Activated CD4-positive, alpha-beta T cell treated with anti-CD3 and anti-CD28 coated beads, Interleukin-2, amount 10 ng/mL, durations not matched to agents 7 days and 5 days (primary cell): ENCODE results near the gene TSPAN1. TPM values are rescaled to one million over a fixed set of nuclear protein-coding genes. Genes with fewer than 3 reads are reported as not detected.

Experiments used
- CTCF ChIA-PET: fragments of 350-600 bp; sonication (Branson Sonifier 250); formaldehyde crosslinking; loops from one replicate; lab custom pipeline; 2021; ENCODE audit warnings: antibody characterized with exemption; lab: Charles Lee
- POLR2A ChIA-PET: fragments of 350-600 bp; sonication (Branson Sonifier 250); formaldehyde crosslinking; loops from one replicate; lab custom pipeline; 2021; ENCODE audit warnings: antibody characterized with exemption; lab: Charles Lee
- DNase-seq: peaks from one replicate; pipeline ENCODE4 v3.0.0-alpha.2; 2020
- H3K27ac Mint-ChIP-seq: one replicate; pipeline ENCODE4 v1.8.0; 2021; ENCODE audit warnings: mild to moderate bottlenecking, moderate library complexity, mixed read lengths
- H3K27me3 Mint-ChIP-seq: one replicate; pipeline ENCODE4 v1.8.0; 2021; ENCODE audit warnings: mixed read lengths
- H3K36me3 Mint-ChIP-seq: one replicate; pipeline ENCODE4 v1.8.0; 2021; ENCODE audit warnings: low read depth, mixed read lengths
- H3K4me1 Mint-ChIP-seq: one replicate; pipeline ENCODE4 v1.8.0; 2021; ENCODE audit warnings: mixed read lengths
- H3K4me3 Mint-ChIP-seq: one replicate; pipeline ENCODE4 v1.8.0; 2021; ENCODE audit warnings: mild to moderate bottlenecking, moderate library complexity, mixed read lengths
- H3K9me3 Mint-ChIP-seq: one replicate; pipeline ENCODE4 v1.8.0; 2021; ENCODE audit warnings: mixed read lengths
- total RNA-seq, 2 experiments: library from RNA; stranded (reverse); gene quantifications; one replicate each; pipeline ENCODE4 v1.2.3, GENCODE V29; 2021

TSPAN1 gene
- total RNA-seq, 2 experiments from 2014 or later, result not detected

GRCh38 chr1:46183079-46183847, 8.4 kb downstream of the TSPAN1 start:
- ChIA-PET POLR2A (interaction anchor here (0.5 to 0.6 kb wide), 2 partner anchors 133 to 276 kb away, joined by 3 to 6 read pairs; no protein-coding TSS in a partner anchor), CTCF (interaction anchor here (0.6 to 1.6 kb wide), 4 partner anchors 11 to 483 kb away, joined by 3 to 5 read pairs (median 4); no protein-coding TSS in a partner anchor)
- Mint-ChIP-seq H3K27me3 (peaks cover 3% of the 10 kb centered on the region), H3K4me1 (peaks cover 14% of the 10 kb centered on the region), H3K9me3 (no peaks in the 10 kb centered on the region), H3K27ac (no peak overlapping the region), H3K36me3 (no peaks in the 10 kb centered on the region), H3K4me3 (no peak overlapping the region)
- DNase-seq, result no peak

GRCh38 chr1:46183926-46184557, 9.2 kb downstream of the TSPAN1 start:
- no peak for DNase-seq
- Mint-ChIP-seq H3K4me3 (no peak overlapping the region), H3K36me3 (no peaks in the 10 kb centered on the region), H3K4me1 (peaks cover 14% of the 10 kb centered on the region), H3K9me3 (no peaks in the 10 kb centered on the region), H3K27ac (no peak overlapping the region), H3K27me3 (peaks cover 3% of the 10 kb centered on the region)
- CTCF ChIA-PET, result interaction anchor here (0.6 to 1.5 kb wide), 4 partner anchors 11 to 484 kb away, joined by 3 to 5 read pairs (median 4); no protein-coding TSS in a partner anchor
- POLR2A ChIA-PET, result interaction anchor here (0.6 kb wide), 1 partner anchor 134 kb away, joined by 6 read pairs; no protein-coding TSS in a partner anchor

DNA sequence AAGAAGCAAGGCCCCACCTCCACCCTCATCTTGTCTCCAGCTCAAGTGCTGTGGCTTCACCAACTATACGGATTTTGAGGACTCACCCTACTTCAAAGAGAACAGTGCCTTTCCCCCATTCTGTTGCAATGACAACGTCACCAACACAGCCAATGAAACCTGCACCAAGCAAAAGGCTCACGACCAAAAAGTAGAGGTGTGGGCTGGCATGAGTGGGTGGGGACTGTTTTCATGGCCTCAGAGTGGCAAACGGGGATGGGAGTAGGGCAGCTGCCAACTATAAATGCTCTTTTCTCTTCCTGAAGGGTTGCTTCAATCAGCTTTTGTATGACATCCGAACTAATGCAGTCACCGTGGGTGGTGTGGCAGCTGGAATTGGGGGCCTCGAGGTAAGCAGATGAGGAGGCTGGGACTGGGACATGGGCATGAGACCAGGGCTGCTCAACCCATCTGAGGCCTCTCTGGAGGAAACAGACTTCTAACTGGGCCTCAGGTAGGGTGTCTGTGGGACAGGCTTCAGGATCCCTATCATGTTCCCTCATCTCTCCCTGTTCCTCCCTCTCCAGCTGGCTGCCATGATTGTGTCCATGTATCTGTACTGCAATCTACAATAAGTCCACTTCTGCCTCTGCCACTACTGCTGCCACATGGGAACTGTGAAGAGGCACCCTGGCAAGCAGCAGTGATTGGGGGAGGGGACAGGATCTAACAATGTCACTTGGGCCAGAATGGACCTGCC, 10.2 kb downstream of the TSPAN1 start:
- H3K27ac Mint-ChIP-seq, result peak overlapping the region; percentile 68
- H3K4me3 Mint-ChIP-seq, result no peak overlapping the region
- no peak for DNase-seq
- H3K27me3 Mint-ChIP-seq, result peaks cover 3% of the 10 kb centered on the region
- H3K4me1 Mint-ChIP-seq, result peaks cover 14% of the 10 kb centered on the region
- ChIA-PET POLR2A (no interaction called here), CTCF (interaction anchor here (1.5 kb wide), 2 partner anchors 12 to 19 kb away, joined by 5 read pairs; no protein-coding TSS in a partner anchor)
- H3K9me3 Mint-ChIP-seq, result no peaks in the 10 kb centered on the region
- no peaks in the 10 kb centered on the region for H3K36me3 Mint-ChIP-seq

GRCh38 chr1:46186076-46186475, 11.2 kb downstream of the TSPAN1 start:
- H3K36me3 Mint-ChIP-seq, result no peaks in the 10 kb centered on the region
- ChIA-PET CTCF (interaction anchor here (1.1 kb wide), 1 partner anchor 38 kb away, joined by 3 read pairs; no protein-coding TSS in a partner anchor), POLR2A (no interaction called here)
- H3K27ac Mint-ChIP-seq, result no peak overlapping the region
- H3K4me1 Mint-ChIP-seq, result peaks cover 14% of the 10 kb centered on the region
- H3K27me3 Mint-ChIP-seq, result peaks cover 3% of the 10 kb centered on the region
- no peaks in the 10 kb centered on the region for H3K9me3 Mint-ChIP-seq
- no peak for DNase-seq
- H3K4me3 Mint-ChIP-seq, result no peak overlapping the region

DNA sequence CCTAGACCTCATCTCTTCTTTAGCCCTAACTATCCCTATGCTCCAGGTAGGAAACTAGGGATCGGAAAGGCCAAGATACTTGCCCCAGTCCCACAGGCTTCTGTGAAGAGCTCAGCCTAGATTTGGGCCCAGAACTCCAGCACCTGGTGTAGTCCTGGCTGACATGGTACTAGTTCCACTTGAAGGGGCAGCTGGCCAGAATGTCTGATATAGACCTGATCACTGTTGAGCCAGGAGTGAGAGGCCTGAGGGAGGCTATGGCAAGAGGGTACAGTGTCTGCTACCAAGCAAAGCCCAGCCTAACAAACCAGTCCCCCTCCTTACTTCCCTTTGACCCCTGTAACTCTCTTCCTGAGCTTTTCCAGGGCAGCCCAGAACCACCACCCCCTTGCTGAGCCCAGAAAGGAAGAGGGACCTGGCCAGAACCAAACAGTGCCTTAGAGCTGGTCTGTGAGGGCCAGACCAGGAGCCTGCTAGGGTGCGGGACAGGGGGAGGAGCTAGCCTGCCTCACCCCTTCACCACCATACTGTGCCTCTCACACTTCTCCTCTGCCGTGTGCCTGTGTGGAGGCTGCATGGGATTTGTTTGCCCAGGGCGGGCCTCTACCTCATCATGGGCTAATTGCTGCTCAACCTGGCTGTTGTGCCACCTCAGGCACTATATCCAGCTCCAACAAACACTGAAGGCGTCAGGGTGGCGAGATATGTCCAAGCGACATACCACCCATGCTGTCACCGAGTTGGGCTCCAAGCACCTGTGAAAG, 12.4 kb downstream of the TSPAN1 start:
- H3K4me3 Mint-ChIP-seq, result no peak overlapping the region
- ChIA-PET POLR2A (no interaction called here), CTCF (interaction anchor here (1.1 kb wide), 1 partner anchor 36 kb away, joined by 3 read pairs; no protein-coding TSS in a partner anchor)
- H3K9me3 Mint-ChIP-seq, result no peaks in the 10 kb centered on the region
- no peaks in the 10 kb centered on the region for H3K36me3 Mint-ChIP-seq
- no peak for DNase-seq
- H3K4me1 Mint-ChIP-seq, result peaks cover 9% of the 10 kb centered on the region
- H3K27me3 Mint-ChIP-seq, result no peaks in the 10 kb centered on the region
- H3K27ac Mint-ChIP-seq, result no peak overlapping the region

DNA sequence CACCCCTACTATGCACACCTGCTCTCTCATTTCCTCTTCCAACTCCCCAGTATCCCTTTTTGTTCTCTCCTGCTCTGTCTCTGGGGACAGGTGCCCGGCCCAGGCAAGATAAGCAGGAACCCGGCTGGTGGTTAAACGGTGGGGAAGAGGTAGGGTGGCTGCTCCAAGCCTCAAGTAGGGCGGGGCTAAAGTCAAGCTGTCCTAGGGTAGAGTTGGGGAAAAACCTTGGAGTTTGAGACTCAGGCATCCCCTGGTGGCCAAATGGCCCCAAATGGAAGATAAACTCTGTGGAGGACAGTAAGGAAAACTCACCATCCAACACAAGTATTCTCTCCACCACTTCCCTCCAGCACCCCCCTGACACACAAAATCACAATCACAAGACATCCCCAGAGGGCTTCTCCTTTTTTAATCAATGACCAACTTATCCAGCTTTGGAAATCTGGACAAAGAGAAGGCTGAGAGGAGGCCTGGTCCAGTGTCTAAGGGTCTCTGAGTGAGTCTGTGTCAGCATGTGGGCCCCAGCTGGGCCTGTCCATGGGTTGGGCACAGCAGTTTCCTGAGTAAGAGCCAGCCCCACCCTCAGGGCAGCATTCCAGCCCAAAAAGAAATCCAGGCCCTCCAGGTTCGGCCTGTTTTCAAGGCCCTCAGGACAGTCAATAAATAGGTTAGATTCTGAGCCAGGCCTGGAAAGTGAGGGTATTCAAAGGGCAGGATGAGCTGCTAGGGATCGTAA, 13.6 kb downstream of the TSPAN1 start:
- Mint-ChIP-seq H3K4me1 (peaks cover 6% of the 10 kb centered on the region), H3K27me3 (no peaks in the 10 kb centered on the region), H3K27ac (peak overlapping the region; percentile 7), H3K9me3 (no peaks in the 10 kb centered on the region), H3K4me3 (no peak overlapping the region), H3K36me3 (peaks cover 4% of the 10 kb centered on the region)
- no peak for DNase-seq
- CTCF ChIA-PET, result interaction anchor here (0.7 kb wide), 1 partner anchor 124 kb away, joined by 3 read pairs; no protein-coding TSS in a partner anchor
- POLR2A ChIA-PET, result no interaction called here

GRCh38 chr1:46190539-46190938, 15.7 kb downstream of the TSPAN1 start:
- Mint-ChIP-seq H3K4me1 (no peaks in the 10 kb centered on the region), H3K4me3 (no peak overlapping the region), H3K36me3 (peaks cover 6% of the 10 kb centered on the region), H3K9me3 (no peaks in the 10 kb centered on the region), H3K27me3 (no peaks in the 10 kb centered on the region), H3K27ac (no peak overlapping the region)
- CTCF ChIA-PET, result interaction anchor here (0.6 to 0.8 kb wide), 3 partner anchors 34 to 113 kb away, joined by 3 read pairs; no protein-coding TSS in a partner anchor
- no peak for DNase-seq
- POLR2A ChIA-PET, result no interaction called here

GRCh38 chr1:46191033-46191701, 16.3 kb downstream of the TSPAN1 start:
- Mint-ChIP-seq H3K4me1 (peaks cover 1% of the 10 kb centered on the region), H3K4me3 (no peak overlapping the region), H3K9me3 (no peaks in the 10 kb centered on the region), H3K36me3 (peaks cover 6% of the 10 kb centered on the region), H3K27me3 (no peaks in the 10 kb centered on the region), H3K27ac (no peak overlapping the region)
- ChIA-PET CTCF (interaction anchor here (0.8 kb wide), 1 partner anchor 33 kb away, joined by 3 read pairs; no protein-coding TSS in a partner anchor), POLR2A (no interaction called here)
- DNase-seq, result no peak

- Mint-ChIP-seq H3K27me3 (no peaks in the 10 kb centered on the region), H3K4me3 (no peak overlapping the region), H3K27ac (no peak overlapping the region), H3K36me3 (peaks cover 6% of the 10 kb centered on the region), H3K9me3 (no peaks in the 10 kb centered on the region), H3K4me1 (peaks cover 5% of the 10 kb centered on the region)
- ChIA-PET CTCF (no interaction called here), POLR2A (no interaction called here)
- no peak for DNase-seq
These were observed 17.3 kb downstream of the TSPAN1 start for GRCh38 chr1:46192171-46192570.

- no peak for DNase-seq
- Mint-ChIP-seq H3K4me1 (peaks cover 11% of the 10 kb centered on the region), H3K4me3 (no peak overlapping the region), H3K27ac (no peak overlapping the region), H3K9me3 (no peaks in the 10 kb centered on the region), H3K27me3 (no peaks in the 10 kb centered on the region), H3K36me3 (peaks cover 6% of the 10 kb centered on the region)
- ChIA-PET POLR2A (no interaction called here), CTCF (interaction anchor here (0.6 to 0.9 kb wide), 2 partner anchors 51 to 126 kb away, joined by 3 read pairs; no protein-coding TSS in a partner anchor)
These were observed 18.4 kb downstream of the TSPAN1 start for GRCh38 chr1:46193285-46193684.
